GM18867 (cell line): Measurements from ENCODE around the gene KCNMB2.
"Not testable (repeated sequence)": the region's sequence is repeated elsewhere in the genome, so short reads cannot be mapped to it uniquely, and the experiment has no call there.

Source experiments
- ATAC-seq: cut with Tn5 transposase; IDR thresholded peaks from one replicate; pipeline ENCODE4 v1.9.1; 2021; ENCODE audit warnings: mild to moderate bottlenecking, moderate library complexity; ENCODE audit not compliant: unreplicated experiment

Gene KCNMB2

DNA sequence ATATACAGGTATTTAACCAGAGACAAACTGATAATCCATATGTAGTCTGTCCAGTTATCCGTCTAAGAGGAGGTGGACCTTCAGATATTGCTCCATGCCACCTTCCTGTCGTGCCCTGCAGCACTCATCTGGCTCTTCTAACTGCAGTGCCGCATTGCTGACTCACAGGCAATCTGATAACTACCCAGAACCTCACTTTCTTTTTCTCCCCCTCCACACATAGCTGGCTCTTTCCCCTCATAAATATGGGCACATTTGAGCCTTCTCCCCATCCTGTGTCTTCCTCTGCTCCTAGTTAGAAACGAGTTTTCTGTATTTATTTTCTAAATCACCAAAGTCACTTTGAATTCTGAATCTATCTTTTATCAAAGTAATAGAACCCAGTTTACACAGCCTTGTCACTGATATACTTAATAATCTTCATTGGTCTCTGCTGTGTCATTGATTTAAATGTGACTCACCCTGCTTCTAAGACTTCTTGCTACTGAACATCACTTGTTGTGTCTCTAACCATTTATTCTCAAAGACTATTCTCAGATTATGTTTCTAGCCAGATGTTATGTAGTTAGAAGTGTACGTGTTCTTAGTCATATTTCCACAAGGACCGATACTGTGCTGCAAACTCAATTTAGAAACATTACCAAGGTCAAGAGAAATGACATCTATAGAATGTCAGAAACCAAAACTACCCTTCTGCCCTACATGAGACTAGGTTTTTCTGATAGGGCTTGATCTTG is 17.4 kb upstream of the KCNMB2 start:
- ATAC-seq = peak; percentile 80

DNA sequence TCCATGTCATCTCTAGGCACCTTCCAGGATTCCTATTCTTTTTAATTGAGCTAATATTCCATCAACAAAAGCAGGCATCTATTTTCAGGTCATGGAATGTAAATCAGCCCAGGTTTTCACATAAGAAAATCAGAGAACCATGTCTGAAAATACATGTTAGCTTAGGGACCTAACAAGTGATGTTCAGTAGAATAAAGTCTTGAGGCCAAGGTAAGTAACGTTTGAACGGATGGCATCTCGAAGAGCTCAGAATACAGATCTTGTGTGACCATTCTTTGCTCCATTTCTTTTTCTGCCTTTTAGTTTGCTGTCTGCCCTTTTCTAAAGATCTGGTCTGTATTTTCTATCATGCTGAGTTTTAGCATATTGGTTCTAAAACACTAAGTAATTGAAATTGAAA is 16.5 kb upstream of the KCNMB2 start:
- no peak for ATAC-seq

DNA sequence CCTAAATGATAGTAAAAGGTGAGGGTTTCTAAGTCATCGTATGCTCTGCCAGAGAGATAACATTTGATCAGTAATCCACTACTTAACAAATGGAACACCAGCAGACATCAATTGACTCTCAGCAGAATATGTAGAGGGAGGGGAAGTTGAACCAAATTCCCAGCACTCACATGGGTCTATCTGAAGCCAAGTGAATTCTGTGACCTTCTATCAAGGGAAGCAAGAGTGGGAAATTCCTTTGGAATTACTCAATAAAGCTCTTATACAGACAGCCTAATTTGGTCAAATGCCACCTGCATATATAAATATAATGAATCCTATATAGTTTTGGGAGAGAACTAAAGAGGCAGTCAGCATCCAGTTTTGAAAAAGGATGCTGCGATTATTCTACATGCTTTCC is 15.8 kb upstream of the KCNMB2 start:
- ATAC-seq = no peak

DNA sequence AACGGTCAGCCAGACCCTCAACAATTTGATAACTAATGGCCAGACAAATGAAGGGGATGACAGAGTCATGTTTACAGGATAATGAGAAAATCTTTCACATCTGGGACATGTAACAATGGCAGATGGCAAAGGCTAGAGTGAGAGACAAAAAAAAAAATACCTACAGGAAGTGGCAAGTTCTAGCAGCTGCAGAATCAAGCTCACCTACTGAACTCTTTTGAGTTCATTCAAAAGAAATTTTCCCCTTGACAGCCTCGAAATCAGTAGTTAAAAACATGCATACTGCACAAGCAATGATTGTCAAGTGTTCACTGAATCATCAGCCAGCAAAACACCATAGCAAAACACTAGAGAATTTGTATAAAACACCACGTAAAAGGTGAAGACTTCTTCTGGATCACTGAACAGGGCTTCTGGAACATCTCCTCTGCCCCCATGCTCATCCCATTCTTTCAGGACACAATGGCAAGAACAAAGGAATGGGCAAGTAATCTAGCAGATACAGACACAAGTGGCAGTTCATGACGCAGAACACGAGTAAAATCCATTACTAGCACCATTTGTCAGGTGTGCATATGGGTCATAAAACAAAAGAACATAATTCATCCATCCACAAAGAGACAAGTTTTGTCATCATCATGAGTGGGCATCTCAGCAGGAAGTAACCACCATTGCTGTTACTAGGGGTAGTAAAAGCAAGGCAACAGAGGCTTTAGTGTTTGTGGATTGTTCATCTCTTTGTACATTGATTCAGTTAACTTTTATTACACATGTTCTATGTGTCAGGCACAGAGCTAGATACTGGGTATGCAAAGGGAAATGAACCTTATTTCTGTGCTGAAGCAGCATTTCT is 13.8 kb upstream of the KCNMB2 start:
- ATAC-seq = no peak

DNA sequence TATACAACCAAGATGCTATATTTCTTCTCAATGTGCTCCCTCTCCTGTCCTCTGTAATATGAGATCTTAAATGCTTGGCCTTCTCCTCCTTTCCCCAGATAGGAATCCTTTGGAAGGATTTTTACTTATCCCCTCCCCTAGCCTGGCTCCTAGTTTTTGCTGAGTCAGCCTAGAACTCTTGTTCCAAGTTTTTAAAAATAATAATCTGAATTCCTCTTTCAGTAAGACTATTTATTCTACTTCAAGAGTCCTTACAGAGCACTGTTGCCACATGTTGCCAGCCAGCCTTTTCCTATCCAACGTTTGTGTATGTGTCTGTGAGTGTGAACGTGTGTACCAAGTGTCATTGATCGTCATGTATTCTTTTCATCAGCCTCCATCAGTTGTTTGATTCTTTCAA is 11.0 kb upstream of the KCNMB2 start:
- ATAC-seq = no peak

DNA sequence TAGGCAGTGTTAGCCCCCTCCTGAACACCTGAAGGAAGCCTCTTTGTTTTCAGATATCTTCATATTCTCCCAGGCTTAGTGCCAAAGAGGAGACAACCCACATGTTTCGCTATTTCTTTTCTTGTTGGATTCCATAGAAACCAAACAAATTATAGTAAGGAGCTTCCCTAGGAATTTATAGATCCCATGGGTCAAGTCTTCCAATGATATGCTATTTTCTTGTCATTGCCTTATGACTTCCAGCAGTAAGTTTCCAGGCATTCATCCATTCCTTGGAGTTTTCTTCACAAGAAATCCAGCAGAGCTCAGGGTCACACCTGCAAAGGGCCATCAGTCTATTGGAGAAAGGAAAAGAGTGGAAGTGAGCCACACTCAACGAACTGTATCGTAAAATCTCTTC is 9.9 kb upstream of the KCNMB2 start:
- no peak for ATAC-seq

DNA sequence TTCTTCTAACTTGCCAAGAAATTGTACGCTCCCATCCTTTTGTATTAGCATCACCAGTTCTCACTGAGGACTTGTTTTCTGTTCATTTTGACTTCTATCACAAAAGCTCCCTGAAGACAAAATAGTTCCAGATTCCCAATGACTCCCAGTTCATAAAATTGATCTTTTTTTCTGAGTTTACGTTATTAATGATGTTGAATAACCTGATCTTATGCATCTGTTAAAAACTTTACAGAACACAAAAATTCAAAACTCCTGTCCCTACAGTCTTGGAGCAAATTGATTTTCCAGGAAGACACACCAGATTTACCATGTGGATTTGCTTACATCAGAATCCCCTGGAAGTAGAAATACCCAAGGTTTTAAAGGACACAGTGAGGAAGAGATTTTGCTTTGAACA is 8.3 kb upstream of the KCNMB2 start:
- no peak for ATAC-seq

DNA sequence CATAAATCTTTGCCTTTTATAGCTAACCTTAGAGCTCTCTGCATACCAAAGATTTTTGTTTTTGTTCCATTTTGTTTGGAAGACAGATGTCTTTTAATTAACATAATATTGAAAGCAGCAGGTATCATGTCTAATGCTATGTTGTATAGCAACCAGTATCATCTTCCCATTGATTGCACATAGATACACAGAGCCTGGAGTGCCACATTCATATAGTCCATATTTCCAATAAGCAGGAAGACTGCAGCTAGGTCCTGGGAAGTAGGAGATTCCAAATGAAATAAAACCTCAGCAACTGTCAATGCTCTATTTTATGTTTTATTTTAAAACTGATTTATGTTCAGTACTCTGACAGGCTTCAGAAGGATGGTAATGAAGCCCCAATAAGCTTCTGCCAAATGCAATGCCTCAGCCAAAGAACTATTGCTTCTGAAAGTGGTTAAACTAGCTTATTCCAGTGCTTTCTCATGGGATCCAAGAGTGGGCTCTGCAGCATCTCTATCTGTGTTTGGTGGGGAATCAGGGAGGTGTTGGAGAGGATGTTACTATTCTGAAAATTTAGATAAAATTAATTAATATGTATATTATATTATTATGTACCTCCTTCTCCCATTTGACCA is 6.5 kb upstream of the KCNMB2 start:
- no peak for ATAC-seq

DNA sequence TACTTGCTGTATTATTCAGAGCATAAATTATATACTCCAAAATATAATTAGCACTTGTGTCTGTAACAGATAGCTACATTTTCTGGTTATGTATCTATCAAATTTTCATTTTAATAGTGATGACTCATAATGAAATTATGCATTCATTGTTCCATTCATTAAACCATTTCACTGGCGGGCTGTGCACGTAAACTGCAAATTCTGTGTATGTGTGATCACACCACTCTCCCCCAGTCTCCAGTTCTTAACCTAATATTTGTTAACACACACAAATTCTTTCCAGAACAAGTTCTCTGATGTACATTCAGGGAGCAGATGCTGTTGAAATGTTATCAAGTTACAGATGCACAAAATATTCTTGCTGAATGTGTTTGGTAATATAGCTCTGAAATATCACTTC is 3.8 kb upstream of the KCNMB2 start:
- ATAC-seq = peak; percentile 48

DNA sequence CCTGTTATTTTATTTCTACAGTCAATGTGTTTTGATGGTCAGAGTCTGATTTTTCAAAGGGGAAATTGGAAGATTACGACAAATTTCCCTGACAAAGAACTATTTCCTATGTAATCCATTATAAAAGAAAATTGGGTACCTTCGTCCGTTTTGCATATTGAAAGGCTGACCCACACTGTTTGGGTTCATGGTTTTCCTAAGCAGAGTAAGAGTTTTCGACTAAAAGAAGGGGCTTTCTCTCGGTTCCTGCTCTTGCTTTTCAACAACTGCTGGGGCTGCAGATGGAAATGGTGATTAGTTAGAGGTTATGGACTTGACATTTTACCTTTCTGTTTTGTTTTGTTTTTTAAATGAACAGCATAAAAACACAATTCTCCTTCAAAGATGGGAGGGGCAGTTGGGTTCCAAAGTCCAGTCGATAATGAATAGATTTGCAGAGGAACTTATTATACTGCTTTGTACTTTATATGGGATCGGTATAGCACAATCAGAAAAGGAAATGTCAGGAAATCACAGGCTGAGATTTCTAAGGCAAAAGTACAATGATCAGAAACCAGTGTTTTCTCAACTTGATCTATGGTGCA is 978 bp downstream of the KCNMB2 start:
- no peak for ATAC-seq

DNA sequence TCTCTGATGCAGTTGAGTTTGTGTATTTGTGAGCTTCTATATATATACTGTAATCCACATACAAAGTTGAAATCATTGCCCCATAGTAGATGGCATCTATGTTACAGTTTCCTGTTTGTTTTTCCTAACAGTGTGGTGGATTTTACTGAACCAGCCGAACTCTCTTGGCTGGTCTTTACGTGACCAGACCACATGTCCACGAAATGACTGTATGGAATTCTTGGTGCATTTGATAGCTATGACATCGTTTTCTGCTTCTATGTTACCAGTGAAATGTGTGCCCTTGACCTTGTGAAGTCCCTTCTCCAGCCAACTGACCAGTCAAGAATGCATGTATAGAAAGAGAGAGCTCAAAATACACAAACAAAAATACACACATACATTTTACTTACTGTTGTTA is 1.8 kb downstream of the KCNMB2 start:
- ATAC-seq = no peak

DNA sequence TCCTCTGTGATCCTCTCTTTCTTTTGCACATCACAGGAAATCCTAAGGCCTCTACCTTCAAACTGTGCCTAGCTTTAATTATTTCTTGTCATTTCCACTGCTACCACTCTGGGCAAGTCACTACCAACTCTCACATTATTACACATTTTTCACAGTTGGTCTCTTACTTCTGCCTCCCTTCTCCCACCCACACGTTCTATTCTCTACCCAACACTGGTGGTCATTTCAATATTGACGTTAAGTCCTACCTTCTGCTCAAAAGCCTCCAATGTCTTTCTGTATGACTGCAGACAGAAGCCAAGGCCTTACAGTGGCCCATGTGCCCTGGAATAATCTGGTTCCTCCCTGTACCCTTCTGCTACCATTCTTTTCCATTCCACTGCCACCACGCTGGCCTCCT is 3.9 kb downstream of the KCNMB2 start:
- no peak for ATAC-seq

DNA sequence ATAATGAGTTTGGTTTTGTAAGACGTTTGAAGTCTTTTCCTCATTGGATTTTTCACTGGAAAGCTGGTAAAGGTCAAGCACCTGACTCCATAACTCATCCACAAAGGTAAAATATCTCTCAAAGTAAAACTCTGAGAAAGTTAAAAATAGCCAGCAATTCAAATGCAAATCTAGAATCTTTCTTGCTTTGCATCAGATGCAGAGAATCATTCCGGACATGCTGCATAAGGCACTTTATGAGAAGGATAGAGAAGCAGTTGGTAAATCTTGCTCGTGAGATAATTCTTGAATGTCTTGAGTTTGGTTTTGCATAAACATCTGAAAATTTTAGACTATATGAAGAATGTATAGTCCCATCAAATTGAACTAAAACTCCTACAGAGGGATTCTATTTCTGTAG is 9.1 kb downstream of the KCNMB2 start:
- no peak for ATAC-seq

DNA sequence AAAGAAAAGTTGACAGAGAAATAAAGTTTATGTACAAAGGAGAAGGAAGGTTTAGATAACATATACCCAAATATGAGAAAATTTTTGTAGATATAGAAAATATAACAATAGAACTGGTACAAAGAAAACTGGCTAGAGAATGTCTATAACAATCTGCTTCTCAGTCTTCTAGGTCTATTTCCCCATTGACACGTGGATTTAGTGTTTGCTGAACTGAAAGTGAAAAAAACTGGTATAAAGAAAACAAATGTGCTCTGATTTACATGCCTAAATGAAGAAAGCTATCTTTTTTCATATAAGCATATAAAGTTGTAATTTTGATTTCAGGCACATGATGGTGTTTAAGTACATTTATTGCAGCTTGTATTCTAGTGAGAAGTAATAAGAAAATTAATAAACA is 9.8 kb downstream of the KCNMB2 start:
- peak; percentile 76 for ATAC-seq

DNA sequence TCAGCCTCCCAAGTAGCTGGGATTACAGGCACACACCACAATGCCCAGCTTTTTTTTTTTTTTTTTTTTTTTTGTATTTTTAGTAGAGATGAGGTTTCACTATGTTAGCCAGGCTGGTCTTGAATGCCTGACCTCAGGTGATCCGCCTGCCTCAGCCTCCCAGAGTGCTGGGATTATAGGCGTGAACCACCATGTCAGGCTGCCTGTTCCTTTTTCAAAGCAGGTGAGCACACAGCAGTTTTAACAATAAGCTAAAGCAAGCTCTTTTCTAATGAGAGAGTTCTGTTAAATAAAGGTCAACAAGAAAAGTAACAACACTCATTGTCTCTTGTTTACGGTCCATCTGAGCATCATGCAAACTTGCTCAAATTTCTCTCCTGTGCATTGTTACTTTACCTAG is 13.2 kb downstream of the KCNMB2 start:
- not testable (repeated sequence) for ATAC-seq

DNA sequence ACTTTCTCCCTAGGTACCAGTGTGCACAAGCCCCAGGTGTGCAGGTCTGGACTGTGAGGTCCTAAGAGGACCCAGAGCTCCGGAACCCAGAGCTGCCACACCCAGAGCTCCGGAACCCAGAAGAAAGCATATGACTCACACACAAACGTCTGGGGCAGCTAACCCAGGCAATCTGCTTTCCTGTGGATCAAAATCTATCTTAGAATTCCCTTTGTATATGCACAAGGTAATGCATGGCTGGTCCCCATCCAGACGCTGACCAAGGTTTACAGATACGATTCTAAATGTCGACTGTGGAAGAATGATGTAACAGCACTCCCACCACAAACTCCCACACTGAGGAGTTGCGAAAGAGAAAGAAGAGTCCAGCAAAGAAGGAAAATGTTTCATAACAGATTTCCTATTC is 15.7 kb downstream of the KCNMB2 start:
- ATAC-seq = no peak

DNA sequence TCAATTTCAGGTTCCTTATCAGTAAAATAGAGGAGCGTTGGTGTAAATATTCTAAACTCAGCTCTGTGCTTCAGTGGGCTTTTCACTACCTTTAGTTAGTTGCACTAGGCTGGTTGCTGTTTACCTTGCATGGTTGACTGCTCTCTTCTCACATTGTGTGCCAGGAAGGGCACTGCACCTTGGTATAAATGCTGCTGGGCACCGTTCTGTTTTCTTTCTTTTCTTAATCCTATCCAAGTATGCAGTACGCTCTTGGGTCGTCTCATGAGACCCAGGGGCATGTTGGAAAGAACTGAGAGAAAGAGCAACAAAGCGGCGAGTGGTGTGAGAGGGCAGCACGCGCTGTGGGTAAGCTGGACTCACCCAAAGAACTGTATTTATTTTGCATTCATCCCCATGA is 22.4 kb downstream of the KCNMB2 start:
- peak; percentile 73 for ATAC-seq

DNA sequence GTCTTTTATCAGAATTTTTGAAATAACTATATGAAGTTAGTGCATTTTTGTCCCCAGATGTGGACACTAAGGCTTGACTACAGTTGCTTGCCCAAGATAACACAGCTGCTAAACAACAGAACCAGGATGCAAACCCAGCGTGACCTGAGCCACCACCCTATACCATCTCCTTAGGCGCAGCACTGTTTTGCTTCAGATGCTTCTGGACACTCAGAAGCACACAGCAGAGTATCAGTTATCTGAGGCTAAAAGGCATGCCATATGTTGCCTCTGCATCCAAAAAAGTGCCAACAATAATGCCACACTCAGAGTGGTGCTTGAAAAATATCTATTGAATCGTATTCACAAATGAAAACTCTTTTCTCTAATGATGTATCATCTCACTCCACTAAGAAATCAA is 24.5 kb downstream of the KCNMB2 start:
- no peak for ATAC-seq

DNA sequence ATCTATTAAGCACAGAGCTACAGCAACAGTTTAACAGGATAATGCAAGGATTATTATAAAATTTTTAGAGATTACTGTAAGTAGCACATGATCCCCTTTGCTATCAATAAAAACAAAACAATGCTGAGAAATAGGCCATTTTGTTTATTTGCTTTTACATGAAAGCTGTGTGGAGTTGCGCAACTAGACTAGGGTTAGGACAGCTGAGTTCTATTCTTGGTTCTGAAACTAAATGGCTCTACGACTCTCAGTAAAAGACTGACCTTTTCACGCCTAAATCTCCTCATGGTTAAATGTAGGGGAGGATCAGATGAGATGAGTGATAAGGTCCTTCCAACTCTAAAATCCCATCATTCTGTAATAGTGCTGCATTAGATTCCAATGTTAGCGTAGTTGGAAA is 25.0 kb downstream of the KCNMB2 start:
- no peak for ATAC-seq

DNA sequence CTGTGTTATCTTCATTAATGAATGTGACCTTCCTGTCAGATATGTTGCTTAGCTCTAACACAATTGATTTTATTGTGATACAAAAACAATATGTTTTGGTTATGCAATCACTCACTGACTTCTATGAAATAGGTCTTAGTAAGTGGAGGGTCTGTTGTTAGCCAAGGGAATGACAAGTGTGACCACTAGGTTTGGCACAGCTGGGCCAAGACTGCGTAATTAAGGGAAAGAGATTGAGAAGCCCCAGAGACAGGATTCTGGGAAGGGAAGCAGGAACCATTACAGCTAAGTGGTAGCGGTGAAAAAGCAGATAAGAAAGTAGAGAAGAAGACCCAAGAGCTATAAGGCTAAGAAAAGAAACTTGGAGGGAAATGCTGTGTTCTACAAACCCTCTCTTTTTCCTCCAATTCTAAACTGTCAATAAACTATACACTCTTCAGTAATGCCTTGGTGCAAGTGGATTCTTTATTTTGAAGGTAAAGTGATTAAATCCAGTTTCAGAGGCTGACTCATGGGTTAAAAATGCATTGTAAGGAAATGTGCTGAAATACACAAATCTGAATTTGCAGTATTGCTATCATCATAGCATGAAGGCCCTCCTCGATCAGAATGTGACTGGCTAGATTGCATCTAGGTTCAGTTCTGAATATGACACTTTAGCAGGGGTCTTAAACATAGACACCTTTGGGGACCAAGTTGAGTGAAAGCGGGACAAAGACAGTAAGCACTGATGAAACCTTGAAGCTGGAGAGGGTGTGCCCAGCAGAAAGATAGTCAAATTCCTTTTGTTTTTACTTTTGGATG is 26.1 kb downstream of the KCNMB2 start:
- no peak for ATAC-seq

DNA sequence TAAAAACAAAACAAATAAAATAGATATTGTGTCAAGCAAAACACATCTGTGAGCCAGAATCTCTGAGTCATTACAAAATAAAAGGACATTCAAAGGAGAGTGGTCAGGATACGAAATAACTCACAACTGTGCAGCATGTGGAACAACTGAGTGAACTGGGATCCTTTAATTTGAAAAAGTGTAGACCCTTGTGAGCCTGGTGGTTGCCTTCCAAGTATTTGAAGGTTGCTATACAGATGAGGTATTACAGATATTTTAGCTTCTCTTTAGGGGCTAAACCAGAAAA is 26.7 kb downstream of the KCNMB2 start:
- ATAC-seq = no peak
